ENCODE measurements around the gene SIDT2.

DNA sequence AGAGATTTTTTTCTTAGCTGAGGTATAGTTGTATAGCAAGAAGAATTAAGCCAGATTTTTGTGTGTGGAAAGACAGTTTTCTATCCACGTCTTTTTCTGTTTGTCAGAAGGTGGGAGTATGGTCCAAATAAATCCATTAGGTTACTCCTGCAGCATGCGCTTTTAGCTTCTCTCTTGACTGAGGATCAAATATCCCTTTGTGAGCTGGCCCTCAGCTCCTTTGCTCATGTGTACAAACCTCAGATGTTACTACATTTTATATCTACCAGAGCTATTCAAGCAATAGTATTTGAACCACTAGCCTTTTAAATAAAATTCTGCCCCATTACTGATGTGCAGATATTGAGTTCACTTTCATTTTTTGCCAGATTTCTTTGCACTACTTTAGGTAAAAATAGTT lies 8.8 kb upstream of the SIDT2 start:
- TF ChIP-seq, protein P1, sequence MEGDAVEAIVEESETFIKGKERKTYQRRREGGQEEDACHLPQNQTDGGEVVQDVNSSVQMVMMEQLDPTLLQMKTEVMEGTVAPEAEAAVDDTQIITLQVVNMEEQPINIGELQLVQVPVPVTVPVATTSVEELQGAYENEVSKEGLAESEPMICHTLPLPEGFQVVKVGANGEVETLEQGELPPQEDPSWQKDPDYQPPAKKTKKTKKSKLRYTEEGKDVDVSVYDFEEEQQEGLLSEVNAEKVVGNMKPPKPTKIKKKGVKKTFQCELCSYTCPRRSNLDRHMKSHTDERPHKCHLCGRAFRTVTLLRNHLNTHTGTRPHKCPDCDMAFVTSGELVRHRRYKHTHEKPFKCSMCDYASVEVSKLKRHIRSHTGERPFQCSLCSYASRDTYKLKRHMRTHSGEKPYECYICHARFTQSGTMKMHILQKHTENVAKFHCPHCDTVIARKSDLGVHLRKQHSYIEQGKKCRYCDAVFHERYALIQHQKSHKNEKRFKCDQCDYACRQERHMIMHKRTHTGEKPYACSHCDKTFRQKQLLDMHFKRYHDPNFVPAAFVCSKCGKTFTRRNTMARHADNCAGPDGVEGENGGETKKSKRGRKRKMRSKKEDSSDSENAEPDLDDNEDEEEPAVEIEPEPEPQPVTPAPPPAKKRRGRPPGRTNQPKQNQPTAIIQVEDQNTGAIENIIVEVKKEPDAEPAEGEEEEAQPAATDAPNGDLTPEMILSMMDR (conservative IDR thresholded peaks at IDR 0.05; ENCODE audit: low read length): no peak
- TF ChIP-seq EZH2phosphoT487 (IDR thresholded peaks at IDR 0.05; ENCODE audit: borderline replicate concordance, low read depth, low read length): no peak

Data from OCI-LY7 (cell line).